22Rv1 (cell line): Measurements from ENCODE around the gene RCN2.

Source experiments
- CTCF ChIP-seq: fragments of 450-650 bp; IDR thresholded peaks from 2 replicates; pipeline ENCODE4 v1.5.1; 2017; ENCODE audit warnings: mild to moderate bottlenecking
- ZFX ChIP-seq: fragments of 450-650 bp; IDR thresholded peaks from 2 replicates; pipeline ENCODE4 v1.6.1; 2017; ENCODE audit warnings: antibody characterized with exemption, borderline replicate concordance

DNA sequence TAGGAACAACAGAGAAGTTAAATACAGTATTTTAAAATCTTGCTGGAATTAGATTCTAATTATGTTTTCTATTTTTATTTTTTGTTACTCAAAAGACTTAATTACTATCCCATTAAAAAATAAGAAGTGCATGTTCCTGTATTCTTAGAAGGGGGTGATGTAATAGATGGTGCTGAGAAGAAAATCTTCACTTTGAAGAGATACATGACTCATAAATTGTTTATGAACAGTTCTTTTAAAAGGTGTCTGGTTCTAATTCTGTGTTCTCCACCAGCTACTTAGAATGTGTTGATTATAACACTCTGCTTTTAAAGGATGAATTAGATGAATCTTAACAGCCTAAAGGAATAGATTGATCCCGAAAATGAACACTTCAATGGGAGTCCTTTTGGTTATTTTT is 8.2 kb downstream of the RCN2 start:
- TF ChIP-seq CTCF (no peak), ZFX (no peak)
